Peyer's patch (tissue), 4 donors: ENCODE measurements around the gene CD82. TPM values are rescaled to one million over a fixed set of nuclear protein-coding genes. Genes with fewer than 3 reads are reported as not detected.

Experiments
- DNase-seq, 3 donors: peaks; one replicate each; pipeline ENCODE4 v3.0.0-alpha.2; 2017 to 2019
- H3K27ac ChIP-seq, 4 donors: fragments of 200-600 bp; sonication (generic); one replicate each; pipeline ENCODE4 v1.5.1; 2016 to 2019
- H3K27me3 ChIP-seq, 2 donors: fragments of 200-600 bp; sonication (generic); one replicate each; pipeline ENCODE4 v1.5.1; 2019
- H3K36me3 ChIP-seq, 3 donors: fragments of 200-600 bp; sonication (generic); one replicate each; pipeline ENCODE4 v1.5.1; 2016 to 2019
- H3K4me1 ChIP-seq, 4 donors: fragments of 200-600 bp; sonication (generic); one replicate each; pipeline ENCODE4 v1.5.1; 2016 to 2019
- H3K4me3 ChIP-seq, 4 donors: fragments of 200-600 bp; sonication (generic); 1 replicate in 3 of 4; 2 replicates in 1 of 4; pipeline ENCODE4 v1.5.1; 2016 to 2019; ENCODE audit warnings: mild to moderate bottlenecking in 1 of 4
- H3K9me3 ChIP-seq, 4 donors: fragments of 200-600 bp; sonication (generic); one replicate each; pipeline ENCODE4 v1.5.1; 2016 to 2019; ENCODE audit warnings: mild to moderate bottlenecking in 1 of 4
- POLR2A ChIP-seq, 2 donors: fragments of 450-650 bp; IDR thresholded peaks; one replicate each; pipeline ENCODE4 v1.5.1; 2017; ENCODE audit warnings: antibody characterized with exemption in 2 of 2, mild to moderate bottlenecking in 2 of 2, moderate library complexity in 2 of 2
- total RNA-seq, 4 donors: library from RNA; depleted of rRNA; stranded (reverse); fragments of >200 nt; gene quantifications; one replicate each; pipeline ENCODE4 v1.1.0, GENCODE V29; 2016
- TF ChIP-seq, protein P1 (sequence below), 6 experiments: fragments of 450-650 bp in 4 of 6; fragments of 200-600 bp in 2 of 6; sonication (generic) in 1 of 6; IDR thresholded peaks; one replicate each; pipeline ENCODE4 v1.5.1; 2017 to 2019; ENCODE audit warnings: antibody characterized with exemption in 6 of 6, mild to moderate bottlenecking in 3 of 6, moderate library complexity in 1 of 6

Gene CD82
- total RNA-seq, 4 donors from 2014 or later: 40.4 to 140 (median 78.4) TPM

DNA sequence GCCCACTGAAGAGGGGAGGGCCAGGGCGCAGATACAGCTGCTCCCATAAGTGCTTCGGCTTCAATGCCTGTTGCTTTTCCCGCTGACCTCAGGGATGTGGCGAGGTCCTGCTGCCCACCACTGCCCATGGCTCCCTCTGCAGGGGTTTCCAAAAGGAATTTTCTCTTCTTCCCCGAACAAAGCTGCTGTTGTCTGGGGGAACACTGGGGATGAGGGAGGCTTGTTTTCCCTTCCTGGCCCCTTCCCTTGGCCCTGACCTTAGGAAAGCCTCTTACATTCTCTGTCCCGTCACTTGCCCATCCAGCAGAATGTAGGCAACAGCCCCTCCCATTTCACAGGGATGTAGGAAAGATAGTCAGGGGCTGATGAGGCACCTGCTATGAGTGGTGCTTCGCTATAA, 34.8 kb downstream of the CD82 start:
- Histone ChIP-seq H3K4me3 (no peak overlapping the region), H3K9me3 (no peaks in the 10 kb centered on the region), H3K27me3 (no peaks in the 10 kb centered on the region), H3K4me1 (peaks cover 6 to 48% (median 41%) of the 10 kb centered on the region in 4 donors), H3K36me3 (peaks cover 0 to 16% (median 0%) of the 10 kb centered on the region in 3 donors), H3K27ac (peak overlapping the region in 3 of 4 donors; percentile 74 to 87 (median 75))
- DNase-seq: no peak
- no peak for TF ChIP-seq POLR2A (IDR thresholded peaks at IDR 0.05)
- TF ChIP-seq, protein P1, sequence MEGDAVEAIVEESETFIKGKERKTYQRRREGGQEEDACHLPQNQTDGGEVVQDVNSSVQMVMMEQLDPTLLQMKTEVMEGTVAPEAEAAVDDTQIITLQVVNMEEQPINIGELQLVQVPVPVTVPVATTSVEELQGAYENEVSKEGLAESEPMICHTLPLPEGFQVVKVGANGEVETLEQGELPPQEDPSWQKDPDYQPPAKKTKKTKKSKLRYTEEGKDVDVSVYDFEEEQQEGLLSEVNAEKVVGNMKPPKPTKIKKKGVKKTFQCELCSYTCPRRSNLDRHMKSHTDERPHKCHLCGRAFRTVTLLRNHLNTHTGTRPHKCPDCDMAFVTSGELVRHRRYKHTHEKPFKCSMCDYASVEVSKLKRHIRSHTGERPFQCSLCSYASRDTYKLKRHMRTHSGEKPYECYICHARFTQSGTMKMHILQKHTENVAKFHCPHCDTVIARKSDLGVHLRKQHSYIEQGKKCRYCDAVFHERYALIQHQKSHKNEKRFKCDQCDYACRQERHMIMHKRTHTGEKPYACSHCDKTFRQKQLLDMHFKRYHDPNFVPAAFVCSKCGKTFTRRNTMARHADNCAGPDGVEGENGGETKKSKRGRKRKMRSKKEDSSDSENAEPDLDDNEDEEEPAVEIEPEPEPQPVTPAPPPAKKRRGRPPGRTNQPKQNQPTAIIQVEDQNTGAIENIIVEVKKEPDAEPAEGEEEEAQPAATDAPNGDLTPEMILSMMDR (IDR thresholded peaks at IDR 0.05): no peak

DNA sequence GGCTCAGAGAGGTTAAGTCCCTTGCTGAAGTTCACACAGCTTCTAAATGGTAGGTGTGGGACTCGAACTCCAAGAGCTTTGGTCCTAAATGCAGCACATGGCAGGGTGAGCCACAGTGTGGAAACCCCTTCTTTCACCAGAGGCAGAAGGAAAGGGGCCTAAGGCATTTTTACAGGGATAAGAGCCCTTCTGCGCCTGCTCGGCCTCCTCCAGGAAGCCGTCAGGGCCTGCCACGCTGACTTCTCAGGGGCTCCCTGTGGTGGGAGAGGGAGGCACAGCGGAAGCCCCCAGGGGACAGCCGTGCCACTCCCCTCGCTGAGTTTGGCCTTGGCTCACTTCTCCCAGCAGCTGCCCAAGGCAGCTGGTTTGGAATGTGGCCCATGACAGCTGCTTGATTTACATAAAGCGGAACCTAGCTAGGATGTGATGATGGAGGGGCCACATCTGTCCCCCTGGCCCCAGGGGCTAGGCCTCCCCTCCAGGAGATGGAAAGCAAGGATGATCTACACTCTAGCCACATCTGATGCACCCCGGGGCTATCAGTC, 35.4 kb downstream of the CD82 start:
- Histone ChIP-seq H3K9me3 (no peaks in the 10 kb centered on the region), H3K4me1 (peaks cover 6 to 45% (median 39%) of the 10 kb centered on the region in 4 donors), H3K4me3 (no peak overlapping the region), H3K36me3 (peaks cover 0 to 22% (median 0%) of the 10 kb centered on the region in 3 donors), H3K27ac (peak overlapping the region; percentile 74 to 87 (median 76)), H3K27me3 (no peaks in the 10 kb centered on the region)
- TF ChIP-seq, protein P1 (IDR thresholded peaks at IDR 0.05): no peak
- TF ChIP-seq POLR2A (IDR thresholded peaks at IDR 0.05): no peak
- peak in 2 of 3 donors; percentile 76 to 82 for DNase-seq

- Histone ChIP-seq H3K36me3 (peaks cover 0 to 27% (median 0%) of the 10 kb centered on the region in 3 donors), H3K27ac (peak overlapping the region; percentile 74 to 87 (median 76)), H3K4me3 (no peak overlapping the region), H3K9me3 (no peaks in the 10 kb centered on the region), H3K4me1 (peaks cover 6 to 36% (median 30%) of the 10 kb centered on the region in 4 donors), H3K27me3 (no peaks in the 10 kb centered on the region)
- TF ChIP-seq POLR2A (IDR thresholded peaks at IDR 0.05): peak in 1 of 2 donors; percentile 70
- TF ChIP-seq, protein P1 (IDR thresholded peaks at IDR 0.05): no peak
- peak; percentile 58 to 92 (median 90) for DNase-seq
These were observed 36.3 kb downstream of the CD82 start for GRCh38 chr11:44601471-44602370.

- Histone ChIP-seq H3K4me1 (peaks cover 6 to 29% (median 24%) of the 10 kb centered on the region in 4 donors), H3K36me3 (peaks cover 0 to 29% (median 0%) of the 10 kb centered on the region in 3 donors), H3K9me3 (no peaks in the 10 kb centered on the region), H3K27ac (peak overlapping the region in 3 of 4 donors; percentile 37 to 87 (median 74)), H3K27me3 (no peaks in the 10 kb centered on the region), H3K4me3 (no peak overlapping the region)
- TF ChIP-seq, protein P1 (IDR thresholded peaks at IDR 0.05): no peak
- TF ChIP-seq POLR2A (IDR thresholded peaks at IDR 0.05): no peak
- DNase-seq: no peak
These were observed 37.4 kb downstream of the CD82 start for GRCh38 chr11:44602891-44603310.

GRCh38 chr11:44604171-44604581, 38.7 kb downstream of the CD82 start:
- no peak overlapping the region for H3K4me3 ChIP-seq
- TF ChIP-seq POLR2A (IDR thresholded peaks at IDR 0.05): no peak
- TF ChIP-seq, protein P1 (IDR thresholded peaks at IDR 0.05): no peak
- no peaks in the 10 kb centered on the region for H3K27me3 ChIP-seq
- no peaks in the 10 kb centered on the region for H3K9me3 ChIP-seq
- peaks cover 6 to 42% (median 31%) of the 10 kb centered on the region in 4 donors for H3K4me1 ChIP-seq
- peak in 2 of 3 donors; percentile 67 to 75 for DNase-seq
- peaks cover 0 to 29% (median 0%) of the 10 kb centered on the region in 3 donors for H3K36me3 ChIP-seq
- H3K27ac ChIP-seq: peak overlapping the region in 2 of 4 donors; percentile 43 to 74
